Activated naive CD4-positive, alpha-beta T cell treated with anti-CD3 and anti-CD28 coated beads for 36 hours (primary cell): Measurements from ENCODE around the gene NPTXR. TPM values are rescaled to one million over a fixed set of nuclear protein-coding genes. Genes with fewer than 3 reads are reported as not detected.

Experiments used
- CTCF ChIA-PET: fragments of 350-600 bp; sonication (Branson Sonifier 250); formaldehyde crosslinking; loops from one replicate; lab custom pipeline; 2021; ENCODE audit warnings: antibody characterized with exemption; lab: Charles Lee
- DNase-seq: peaks from one replicate; pipeline ENCODE4 v3.0.0-alpha.2; 2020
- H3K27ac Mint-ChIP-seq: one replicate; pipeline ENCODE4 v1.8.0; 2021; ENCODE audit warnings: mild to moderate bottlenecking, mixed read lengths
- H3K27me3 Mint-ChIP-seq: one replicate; pipeline ENCODE4 v1.8.0; 2021; ENCODE audit warnings: low read depth, mixed read lengths
- H3K36me3 Mint-ChIP-seq: one replicate; pipeline ENCODE4 v1.8.0; 2021; ENCODE audit warnings: low read depth, mixed read lengths
- H3K4me1 Mint-ChIP-seq: one replicate; pipeline ENCODE4 v1.8.0; 2021; ENCODE audit warnings: low read depth, mixed read lengths
- H3K4me3 Mint-ChIP-seq: one replicate; pipeline ENCODE4 v1.8.0; 2021; ENCODE audit warnings: mild to moderate bottlenecking, moderate library complexity, mixed read lengths
- H3K9me3 Mint-ChIP-seq: one replicate; pipeline ENCODE4 v1.8.0; 2021; ENCODE audit warnings: mixed read lengths
- intact Hi-C: fragments of 100-400 bp; cut with micrococcal nuclease; formaldehyde crosslinking; loops from one replicate; pipeline ENCODE4 v1.15.1; 2023
- total RNA-seq, 2 experiments: library from RNA; stranded (reverse); gene quantifications; one replicate each; pipeline ENCODE4 v1.2.3, GENCODE V29; 2021

NPTXR gene
- total RNA-seq, 2 experiments from 2014 or later, result 1.4 to 1.5 TPM

DNA sequence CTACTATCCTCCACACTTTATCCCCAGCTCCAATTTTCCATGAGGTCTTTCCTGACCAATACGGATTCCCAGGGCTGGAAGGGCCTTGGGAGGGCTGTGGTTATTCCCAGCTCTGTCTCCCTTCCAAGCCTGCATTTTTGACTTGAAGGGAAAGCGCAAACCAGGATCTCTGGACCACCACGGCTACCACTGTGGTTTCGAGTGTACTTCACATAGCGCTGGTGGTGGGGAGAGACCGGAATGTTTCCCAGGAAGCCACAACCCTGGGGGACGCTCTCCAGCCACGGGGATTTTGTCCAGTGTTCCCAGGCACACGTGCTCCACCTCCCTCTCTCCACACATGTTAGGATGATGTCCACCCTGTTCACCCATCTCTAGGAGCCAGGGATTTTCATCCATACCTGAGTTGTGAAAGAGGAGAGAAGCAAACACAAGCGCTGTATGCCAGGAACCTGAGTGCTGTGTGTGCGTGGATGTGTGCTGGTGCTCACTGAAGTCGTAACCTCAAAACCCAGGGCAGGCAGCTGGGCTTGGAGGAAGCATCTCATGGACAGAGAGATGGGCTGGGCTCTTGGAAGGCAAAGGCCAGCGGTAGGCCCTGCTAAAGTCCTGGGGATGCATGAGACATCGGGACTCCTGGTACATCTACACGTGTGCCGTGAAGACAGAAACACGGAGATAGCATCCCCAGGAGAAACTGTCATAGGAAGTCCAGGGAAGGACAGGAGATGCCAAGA lies 1.3 kb upstream of the NPTXR start:
- CTCF ChIA-PET, result interaction anchor here (0.6 to 1.2 kb wide), 3 partner anchors 8 to 89 kb away, joined by 3 to 5 read pairs (median 3); no protein-coding TSS in a partner anchor
- intact Hi-C loops, result no loop called here
- Mint-ChIP-seq H3K9me3 (no peaks in the 10 kb centered on the region), H3K27me3 (peaks cover 16% of the 10 kb centered on the region), H3K36me3 (no peaks in the 10 kb centered on the region), H3K4me3 (no peak overlapping the region), H3K4me1 (peaks cover 12% of the 10 kb centered on the region), H3K27ac (no peak overlapping the region)
- DNase-seq, result no peak

GRCh38 chr22:38844315-38845003 lies 631 bp upstream of the NPTXR start:
- no peaks in the 10 kb centered on the region for H3K36me3 Mint-ChIP-seq
- H3K4me3 Mint-ChIP-seq, result peak overlapping the region; percentile 47
- CTCF ChIA-PET, result interaction anchor here (1.0 to 1.5 kb wide), 4 partner anchors 9 to 169 kb away, joined by 3 to 5 read pairs (median 4); no protein-coding TSS in a partner anchor
- intact Hi-C loops, result loop anchor here (5.0 kb wide), 1 partner anchor 87 kb away; the partner anchor contains the start of gene SUN2
- no peak for DNase-seq
- H3K27ac Mint-ChIP-seq, result no peak overlapping the region
- H3K27me3 Mint-ChIP-seq, result peaks cover 16% of the 10 kb centered on the region
- H3K9me3 Mint-ChIP-seq, result no peaks in the 10 kb centered on the region
- peaks cover 15% of the 10 kb centered on the region for H3K4me1 Mint-ChIP-seq

GRCh38 chr22:38843201-38843656 lies 599 bp downstream of the NPTXR start:
- peaks cover 16% of the 10 kb centered on the region for H3K27me3 Mint-ChIP-seq
- peak; percentile 58 for DNase-seq
- H3K4me3 Mint-ChIP-seq, result peak overlapping the region; percentile 34
- H3K4me1 Mint-ChIP-seq, result peaks cover 15% of the 10 kb centered on the region
- no peaks in the 10 kb centered on the region for H3K36me3 Mint-ChIP-seq
- CTCF ChIA-PET, result interaction anchor here (0.6 to 1.5 kb wide), 9 partner anchors 26 to 669 kb away, joined by 3 to 4 read pairs (median 3); no protein-coding TSS in a partner anchor
- no peak overlapping the region for H3K27ac Mint-ChIP-seq
- H3K9me3 Mint-ChIP-seq, result no peaks in the 10 kb centered on the region
- intact Hi-C loops, result loop anchor here (5.0 kb wide), 1 partner anchor 86 kb away; the partner anchor contains the start of gene SUN2

GRCh38 chr22:38842512-38843200 lies 1.2 kb downstream of the NPTXR start:
- CTCF ChIA-PET, result interaction anchor here (0.6 to 1.5 kb wide), 10 partner anchors 26 to 670 kb away, joined by 3 to 4 read pairs (median 3); no protein-coding TSS in a partner anchor
- DNase-seq, result no peak
- Mint-ChIP-seq H3K4me1 (peaks cover 15% of the 10 kb centered on the region), H3K36me3 (no peaks in the 10 kb centered on the region), H3K27ac (peak overlapping the region; percentile 34), H3K4me3 (peak overlapping the region; percentile 62), H3K9me3 (no peaks in the 10 kb centered on the region), H3K27me3 (peaks cover 16% of the 10 kb centered on the region)
- intact Hi-C loops, result loop anchor here (5.0 kb wide), 1 partner anchor 85 kb away; the partner anchor contains the start of gene SUN2

GRCh38 chr22:38841635-38842034 lies 2.2 kb downstream of the NPTXR start:
- Mint-ChIP-seq H3K4me3 (no peak overlapping the region), H3K4me1 (peaks cover 17% of the 10 kb centered on the region), H3K36me3 (no peaks in the 10 kb centered on the region), H3K9me3 (no peaks in the 10 kb centered on the region), H3K27me3 (peaks cover 16% of the 10 kb centered on the region), H3K27ac (no peak overlapping the region)
- DNase-seq, result no peak
- intact Hi-C loops, result loop anchor here (5.0 kb wide), 1 partner anchor 84 kb away; the partner anchor contains the start of gene SUN2
- CTCF ChIA-PET, result interaction anchor here (0.6 to 0.8 kb wide), 2 partner anchors 307 to 470 kb away, joined by 3 to 4 read pairs; no protein-coding TSS in a partner anchor

DNA sequence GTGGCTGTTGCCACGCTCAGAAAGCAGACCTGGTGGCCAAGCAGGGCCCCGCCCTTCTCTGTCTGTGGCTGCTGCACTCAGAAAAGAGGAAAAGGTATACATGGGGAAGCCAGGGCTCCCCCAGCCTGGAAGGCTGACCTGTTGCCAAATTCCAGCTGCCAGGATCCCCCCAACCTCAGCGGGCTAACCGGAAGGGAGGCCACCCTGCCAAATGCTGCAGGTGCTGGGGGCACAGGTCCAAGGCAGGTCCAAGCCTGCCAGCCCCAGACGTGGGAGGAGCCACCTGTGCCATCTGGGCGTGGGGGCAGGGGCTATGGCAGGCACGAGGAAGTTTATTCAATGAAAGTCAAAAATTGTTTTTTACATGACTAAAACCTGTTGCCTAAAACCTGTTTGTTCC lies 2.6 kb downstream of the NPTXR start:
- peaks cover 16% of the 10 kb centered on the region for H3K27me3 Mint-ChIP-seq
- H3K4me3 Mint-ChIP-seq, result no peak overlapping the region
- DNase-seq, result no peak
- H3K36me3 Mint-ChIP-seq, result no peaks in the 10 kb centered on the region
- CTCF ChIA-PET, result interaction anchor here (0.6 to 0.8 kb wide), 2 partner anchors 306 to 470 kb away, joined by 3 to 4 read pairs; no protein-coding TSS in a partner anchor
- H3K9me3 Mint-ChIP-seq, result no peaks in the 10 kb centered on the region
- H3K4me1 Mint-ChIP-seq, result peaks cover 17% of the 10 kb centered on the region
- intact Hi-C loops, result loop anchor here (5.0 kb wide), 1 partner anchor 84 kb away; the partner anchor contains the start of gene SUN2
- no peak overlapping the region for H3K27ac Mint-ChIP-seq

DNA sequence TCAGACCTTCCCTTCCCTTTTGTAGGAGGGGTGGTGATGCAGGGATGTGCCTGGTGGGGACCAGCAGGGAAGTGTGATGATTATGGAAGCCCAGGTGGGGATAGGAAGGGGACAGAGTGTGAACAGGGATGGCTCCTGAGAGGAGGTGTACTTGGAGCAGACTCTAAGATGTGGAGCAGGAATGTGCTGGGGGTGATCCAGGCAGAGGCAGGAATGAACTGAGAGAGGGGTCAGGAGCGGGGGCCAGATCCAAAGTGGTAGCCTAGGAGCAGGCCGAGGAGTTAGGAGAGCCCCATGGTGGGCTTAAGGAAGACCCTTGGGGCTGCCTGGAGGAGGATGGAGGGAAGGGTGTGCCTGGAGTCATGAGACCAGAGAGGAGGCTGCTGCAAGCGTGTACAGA lies 3.7 kb downstream of the NPTXR start:
- Mint-ChIP-seq H3K4me3 (no peak overlapping the region), H3K27me3 (peaks cover 12% of the 10 kb centered on the region), H3K36me3 (no peaks in the 10 kb centered on the region), H3K4me1 (peaks cover 17% of the 10 kb centered on the region), H3K9me3 (no peaks in the 10 kb centered on the region), H3K27ac (no peak overlapping the region)
- intact Hi-C loops, result loop anchor here (5.0 kb wide), 1 partner anchor 83 kb away; the partner anchor contains the start of gene SUN2
- CTCF ChIA-PET, result interaction anchor here (0.6 to 1.2 kb wide), 3 partner anchors 30 to 163 kb away, joined by 3 to 5 read pairs (median 3); no protein-coding TSS in a partner anchor
- no peak for DNase-seq

GRCh38 chr22:38839686-38840085 lies 4.1 kb downstream of the NPTXR start:
- Mint-ChIP-seq H3K36me3 (no peaks in the 10 kb centered on the region), H3K4me1 (peaks cover 17% of the 10 kb centered on the region), H3K9me3 (no peaks in the 10 kb centered on the region), H3K27me3 (peaks cover 12% of the 10 kb centered on the region), H3K27ac (no peak overlapping the region), H3K4me3 (no peak overlapping the region)
- CTCF ChIA-PET, result interaction anchor here (0.6 to 1.2 kb wide), 3 partner anchors 30 to 164 kb away, joined by 3 to 5 read pairs (median 3); no protein-coding TSS in a partner anchor
- intact Hi-C loops, result loop anchor here (5.0 kb wide), 1 partner anchor 82 kb away; the partner anchor contains the start of gene SUN2
- no peak for DNase-seq

DNA sequence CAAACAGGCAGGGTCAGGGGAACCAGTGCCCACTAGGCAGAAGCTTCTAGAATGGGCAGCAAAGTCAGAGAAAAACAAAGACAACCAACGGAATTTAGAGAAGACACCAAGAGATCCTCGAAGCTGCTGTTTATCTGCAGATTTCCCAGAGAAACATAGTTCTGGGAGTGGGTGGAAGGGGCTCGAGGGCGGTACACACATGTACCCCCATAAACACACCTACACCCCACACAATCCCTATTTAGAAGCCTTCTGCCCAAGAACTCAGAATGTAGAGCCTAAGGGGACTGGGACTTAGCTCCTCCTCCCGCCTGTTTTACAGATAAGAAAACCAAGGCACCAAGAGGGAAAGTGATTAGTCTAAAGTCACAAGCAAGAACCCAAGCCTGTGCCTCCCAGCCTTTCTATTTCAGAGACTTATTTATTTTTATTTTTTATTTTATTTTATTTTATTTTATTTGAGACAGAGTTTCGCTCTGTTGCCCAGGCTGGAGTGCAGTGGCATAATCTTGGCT lies 6.4 kb downstream of the NPTXR start:
- Mint-ChIP-seq H3K4me3 (no peak overlapping the region), H3K27ac (no peak overlapping the region)

GRCh38 chr22:38835888-38836301 lies 7.9 kb downstream of the NPTXR start:
- intact Hi-C loops, result no loop called here
- no peaks in the 10 kb centered on the region for H3K36me3 Mint-ChIP-seq
- peaks cover 5% of the 10 kb centered on the region for H3K4me1 Mint-ChIP-seq
- CTCF ChIA-PET, result no interaction called here
- DNase-seq, result no peak
- no peak overlapping the region for H3K4me3 Mint-ChIP-seq
- H3K9me3 Mint-ChIP-seq, result no peaks in the 10 kb centered on the region
- H3K27me3 Mint-ChIP-seq, result no peaks in the 10 kb centered on the region
- H3K27ac Mint-ChIP-seq, result no peak overlapping the region

More for the DNA sequence above, 6.4 kb downstream of the NPTXR start:
- CTCF ChIA-PET, result interaction anchor here (1.1 to 1.2 kb wide), 2 partner anchors 33 kb away, joined by 3 read pairs; no protein-coding TSS in a partner anchor
- Mint-ChIP-seq H3K27me3 (peaks cover 4% of the 10 kb centered on the region), H3K4me1 (peaks cover 9% of the 10 kb centered on the region), H3K36me3 (no peaks in the 10 kb centered on the region), H3K9me3 (no peaks in the 10 kb centered on the region)
- DNase-seq, result no peak
- intact Hi-C loops, result no loop called here

GRCh38 chr22:38834991-38835390 lies 8.8 kb downstream of the NPTXR start:
- Mint-ChIP-seq H3K27ac (no peak overlapping the region), H3K27me3 (no peaks in the 10 kb centered on the region), H3K4me1 (peaks cover 5% of the 10 kb centered on the region), H3K4me3 (no peak overlapping the region), H3K36me3 (no peaks in the 10 kb centered on the region), H3K9me3 (no peaks in the 10 kb centered on the region)
- intact Hi-C loops, result no loop called here
- no peak for DNase-seq
- CTCF ChIA-PET, result no interaction called here
